ENCODE results near the gene SLC38A3.

Gene SLC38A3

DNA sequence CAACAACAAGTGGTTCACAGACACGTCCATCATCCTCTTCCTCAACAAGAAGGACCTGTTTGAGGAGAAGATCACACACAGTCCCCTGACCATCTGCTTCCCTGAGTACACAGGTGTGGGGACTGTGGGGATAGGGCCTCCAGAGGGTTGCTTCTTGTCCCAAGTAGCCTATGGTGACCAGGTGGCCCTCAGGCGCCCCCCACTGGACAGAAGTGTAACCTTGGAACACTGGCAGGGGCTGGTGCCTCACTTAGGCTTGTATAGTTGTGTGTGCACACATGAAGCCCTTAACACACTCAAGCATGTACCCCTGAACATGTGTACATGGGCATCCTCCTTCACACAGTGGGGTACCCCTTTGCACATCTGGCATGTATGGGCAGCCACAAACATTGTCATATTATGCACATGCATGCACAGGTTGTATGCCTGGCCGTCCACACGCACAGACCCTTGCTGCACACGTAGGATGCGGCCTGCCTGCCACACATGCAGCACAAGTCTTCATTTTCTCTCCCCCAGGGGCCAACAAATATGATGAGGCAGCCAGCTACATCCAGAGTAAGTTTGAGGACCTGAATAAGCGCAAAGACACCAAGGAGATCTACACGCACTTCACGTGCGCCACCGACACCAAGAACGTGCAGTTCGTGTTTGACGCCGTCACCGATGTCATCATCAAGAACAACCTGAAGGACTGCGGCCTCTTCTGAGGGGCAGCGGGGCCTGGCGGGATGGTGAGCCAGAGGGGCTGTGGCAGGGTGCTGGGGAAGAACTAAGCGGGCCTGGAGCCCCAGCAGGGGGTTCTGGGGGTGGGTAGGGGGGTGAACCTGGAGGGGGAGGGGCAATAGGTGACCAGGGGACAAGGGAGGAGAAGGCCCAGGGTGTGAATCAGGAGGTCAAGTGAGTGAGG lies 52.2 kb downstream of the SLC38A3 start:
- H3K4me3 ChIP-seq (ENCODE audit: low read depth, low read length): no peak overlapping the region
- H3K27ac ChIP-seq: peak overlapping the region; percentile 27; the same call in 1 of the 2 replicates
- TF ChIP-seq, protein P1, sequence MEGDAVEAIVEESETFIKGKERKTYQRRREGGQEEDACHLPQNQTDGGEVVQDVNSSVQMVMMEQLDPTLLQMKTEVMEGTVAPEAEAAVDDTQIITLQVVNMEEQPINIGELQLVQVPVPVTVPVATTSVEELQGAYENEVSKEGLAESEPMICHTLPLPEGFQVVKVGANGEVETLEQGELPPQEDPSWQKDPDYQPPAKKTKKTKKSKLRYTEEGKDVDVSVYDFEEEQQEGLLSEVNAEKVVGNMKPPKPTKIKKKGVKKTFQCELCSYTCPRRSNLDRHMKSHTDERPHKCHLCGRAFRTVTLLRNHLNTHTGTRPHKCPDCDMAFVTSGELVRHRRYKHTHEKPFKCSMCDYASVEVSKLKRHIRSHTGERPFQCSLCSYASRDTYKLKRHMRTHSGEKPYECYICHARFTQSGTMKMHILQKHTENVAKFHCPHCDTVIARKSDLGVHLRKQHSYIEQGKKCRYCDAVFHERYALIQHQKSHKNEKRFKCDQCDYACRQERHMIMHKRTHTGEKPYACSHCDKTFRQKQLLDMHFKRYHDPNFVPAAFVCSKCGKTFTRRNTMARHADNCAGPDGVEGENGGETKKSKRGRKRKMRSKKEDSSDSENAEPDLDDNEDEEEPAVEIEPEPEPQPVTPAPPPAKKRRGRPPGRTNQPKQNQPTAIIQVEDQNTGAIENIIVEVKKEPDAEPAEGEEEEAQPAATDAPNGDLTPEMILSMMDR (IDR thresholded peaks at IDR 0.05; ENCODE audit: low read depth, low read length): peak; percentile 89
- H3K9me3 ChIP-seq (ENCODE audit: severe bottlenecking): no peaks in the 10 kb centered on the region
- H3K27me3 ChIP-seq (ENCODE audit: insufficient read depth, low read depth, severe bottlenecking): no peaks in the 10 kb centered on the region
- H3K36me3 ChIP-seq: peaks cover 44% of the 10 kb centered on the region
- peak; percentile 84 for DNase-seq

DNA sequence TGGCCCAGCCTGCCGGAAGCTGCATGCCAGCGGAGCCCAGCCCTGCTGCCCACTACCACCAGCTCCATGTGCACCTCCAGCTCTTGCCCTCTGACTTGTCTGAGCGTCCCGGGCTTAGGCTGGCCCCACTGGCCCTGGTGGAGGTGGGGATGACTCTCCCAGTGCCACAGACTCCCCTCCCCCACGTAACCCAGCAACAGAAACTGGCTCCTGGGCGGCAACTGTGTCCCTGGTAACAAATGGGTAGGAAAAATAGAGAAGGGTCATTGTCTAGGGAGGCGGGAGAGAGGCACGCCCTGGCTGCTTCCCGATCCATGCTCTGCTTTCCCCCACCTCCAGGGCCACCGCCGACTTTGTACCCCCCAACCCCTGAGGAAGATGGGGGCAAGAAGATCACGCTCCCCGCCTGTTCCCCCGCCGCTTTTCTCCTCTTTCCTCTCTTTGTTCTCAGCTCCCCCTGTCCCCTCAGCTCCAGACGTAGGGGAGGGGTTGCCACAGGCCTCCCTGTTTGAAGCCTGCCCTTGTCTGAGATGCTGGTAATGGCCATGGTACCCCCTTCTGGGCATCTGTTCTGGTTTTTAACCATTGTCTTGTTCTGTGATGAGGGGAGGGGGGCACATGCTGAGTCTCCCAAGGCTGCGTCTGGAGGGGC lies 53.1 kb downstream of the SLC38A3 start:
- H3K27me3 ChIP-seq (ENCODE audit: insufficient read depth, low read depth, severe bottlenecking): no peaks in the 10 kb centered on the region
- peaks cover 34% of the 10 kb centered on the region for H3K36me3 ChIP-seq
- no peaks in the 10 kb centered on the region for H3K9me3 ChIP-seq (ENCODE audit: severe bottlenecking)
- TF ChIP-seq, protein P1 (IDR thresholded peaks at IDR 0.05; ENCODE audit: low read depth, low read length): no peak
- H3K27ac ChIP-seq: no peak overlapping the region
- DNase-seq: no peak
- H3K4me3 ChIP-seq (ENCODE audit: low read depth, low read length): no peak overlapping the region

DNA sequence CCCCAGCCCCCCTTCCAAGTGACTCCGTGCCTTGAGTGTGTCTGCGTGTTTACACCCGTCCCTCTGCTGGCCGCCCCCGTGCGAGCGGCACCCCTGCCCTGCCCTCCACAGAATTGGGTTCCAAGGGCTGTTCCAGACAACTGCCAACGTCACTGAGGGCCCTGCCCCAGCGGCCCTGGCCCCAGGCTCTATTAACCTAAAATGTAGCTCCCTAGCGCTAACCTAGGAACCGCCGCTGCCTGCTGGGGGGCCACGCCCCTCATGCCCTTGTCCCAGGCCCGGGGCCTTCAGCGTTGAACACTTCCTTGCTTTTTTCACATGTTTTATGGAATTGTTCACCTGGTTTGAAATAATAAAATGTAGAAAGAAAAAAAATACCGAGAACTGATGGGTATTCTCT lies 53.9 kb downstream of the SLC38A3 start:
- no peak overlapping the region for H3K4me3 ChIP-seq (ENCODE audit: low read depth, low read length)
- DNase-seq: no peak
- no peaks in the 10 kb centered on the region for H3K27me3 ChIP-seq (ENCODE audit: insufficient read depth, low read depth, severe bottlenecking)
- TF ChIP-seq, protein P1 (IDR thresholded peaks at IDR 0.05; ENCODE audit: low read depth, low read length): 0 out of 2 replicates have a peak, but pooled peaks have one; percentile 5
- peaks cover 33% of the 10 kb centered on the region for H3K36me3 ChIP-seq
- peak overlapping the region; percentile 99 for H3K27ac ChIP-seq
- H3K9me3 ChIP-seq (ENCODE audit: severe bottlenecking): no peaks in the 10 kb centered on the region

DNA sequence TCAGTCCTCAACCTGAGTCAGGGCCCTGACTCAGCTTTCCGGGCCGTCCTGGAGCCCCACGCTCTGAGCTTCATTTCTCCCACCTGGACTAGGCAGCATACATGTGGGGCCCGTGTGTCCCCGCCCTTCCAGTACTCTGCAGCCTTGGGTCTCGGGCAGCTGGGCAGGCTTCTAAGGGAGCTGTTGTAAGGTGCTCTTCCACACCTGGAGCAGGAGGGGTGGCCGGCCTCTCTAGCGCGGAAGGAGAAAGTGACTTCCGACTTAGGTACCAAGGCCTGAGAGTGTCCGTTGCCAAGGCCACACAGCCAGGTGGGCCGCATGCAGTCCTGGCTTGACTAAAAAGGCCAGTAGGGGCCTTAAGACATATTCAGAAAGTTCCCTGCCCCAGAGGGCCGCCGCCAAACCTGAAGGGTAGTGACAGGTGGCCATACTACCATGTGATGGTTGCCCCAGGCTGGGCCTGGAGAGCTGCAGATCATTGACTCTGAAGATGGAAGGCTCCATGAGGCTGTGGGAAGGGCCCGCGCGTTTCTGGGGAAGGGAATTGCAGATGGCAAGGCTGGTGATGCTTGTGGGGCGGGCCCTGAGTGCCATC lies 54.5 kb downstream of the SLC38A3 start:
- Histone ChIP-seq H3K27ac (peak overlapping the region; percentile 99), H3K4me3 (ENCODE audit: low read depth, low read length) (peak overlapping the region; percentile 17; the same call in 1 of the 2 replicates), H3K27me3 (ENCODE audit: insufficient read depth, low read depth, severe bottlenecking) (no peaks in the 10 kb centered on the region), H3K36me3 (peaks cover 27% of the 10 kb centered on the region), H3K9me3 (ENCODE audit: severe bottlenecking) (no peaks in the 10 kb centered on the region)
- TF ChIP-seq, protein P1 (IDR thresholded peaks at IDR 0.05; ENCODE audit: low read depth, low read length): no peak
- no peak for DNase-seq

DNA sequence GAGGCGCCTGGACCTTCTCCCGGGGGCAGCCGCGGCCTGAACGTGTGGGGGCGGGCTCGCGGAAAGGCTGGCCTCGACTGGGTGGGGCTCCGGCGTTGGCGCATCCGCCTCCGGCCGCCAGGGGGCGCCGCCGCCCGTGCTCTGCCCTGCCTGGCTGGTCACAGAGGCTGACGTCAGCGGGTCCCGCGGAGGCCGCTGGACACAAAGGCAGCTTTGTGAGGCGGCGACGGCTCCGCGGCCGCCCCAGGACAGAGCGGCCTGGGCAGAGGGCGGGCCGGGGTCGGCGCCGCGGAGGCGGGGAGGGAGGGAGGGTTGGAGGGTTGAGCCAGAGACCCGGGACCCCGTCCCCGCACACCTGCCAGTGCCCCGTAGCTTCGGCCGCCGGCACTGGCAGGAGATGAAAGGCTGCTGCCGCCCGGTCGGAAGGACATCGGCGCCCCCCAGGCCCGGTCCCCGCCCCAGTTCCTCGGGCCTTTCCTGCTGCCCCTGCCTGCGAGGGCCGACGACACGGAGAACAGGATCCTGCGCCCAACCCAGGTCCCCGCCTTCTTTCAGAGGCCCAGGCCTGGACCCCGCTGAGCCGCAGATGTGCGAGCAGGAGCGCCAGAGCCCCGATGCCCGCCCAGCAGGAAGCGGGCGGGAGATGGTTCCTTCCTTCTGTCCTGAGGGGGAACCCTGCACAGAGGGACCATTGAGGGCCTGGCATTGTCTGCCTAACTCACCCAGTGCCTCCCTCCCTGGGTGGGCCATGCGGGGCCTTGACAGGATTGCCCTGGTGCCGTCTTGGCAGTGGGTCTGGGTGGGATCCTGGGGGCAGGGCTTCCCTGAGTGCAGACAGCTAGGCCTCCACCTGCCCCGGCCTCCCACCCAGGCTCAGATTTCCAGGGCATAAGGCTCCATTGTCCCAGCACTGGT lies 55.2 kb downstream of the SLC38A3 start:
- peak; percentile 92 for DNase-seq
- Histone ChIP-seq H3K27me3 (ENCODE audit: insufficient read depth, low read depth, severe bottlenecking) (no peaks in the 10 kb centered on the region), H3K27ac (peak overlapping the region; percentile 99), H3K36me3 (peaks cover 25% of the 10 kb centered on the region), H3K4me3 (ENCODE audit: low read depth, low read length) (peak overlapping the region; percentile 64), H3K9me3 (ENCODE audit: severe bottlenecking) (no peaks in the 10 kb centered on the region)
- TF ChIP-seq, protein P1 (IDR thresholded peaks at IDR 0.05; ENCODE audit: low read depth, low read length): peak; percentile 98
